Activated CD8-positive, alpha-beta memory T cell treated with anti-CD3 and anti-CD28 coated beads, Interleukin-2, amount 50 U/mL, for 48 hours (primary cell): ENCODE measurements around the gene BMF.

Experiments
- DNase-seq: peaks from one replicate; pipeline ENCODE4 v3.0.0-alpha.2; 2020

Gene BMF

DNA sequence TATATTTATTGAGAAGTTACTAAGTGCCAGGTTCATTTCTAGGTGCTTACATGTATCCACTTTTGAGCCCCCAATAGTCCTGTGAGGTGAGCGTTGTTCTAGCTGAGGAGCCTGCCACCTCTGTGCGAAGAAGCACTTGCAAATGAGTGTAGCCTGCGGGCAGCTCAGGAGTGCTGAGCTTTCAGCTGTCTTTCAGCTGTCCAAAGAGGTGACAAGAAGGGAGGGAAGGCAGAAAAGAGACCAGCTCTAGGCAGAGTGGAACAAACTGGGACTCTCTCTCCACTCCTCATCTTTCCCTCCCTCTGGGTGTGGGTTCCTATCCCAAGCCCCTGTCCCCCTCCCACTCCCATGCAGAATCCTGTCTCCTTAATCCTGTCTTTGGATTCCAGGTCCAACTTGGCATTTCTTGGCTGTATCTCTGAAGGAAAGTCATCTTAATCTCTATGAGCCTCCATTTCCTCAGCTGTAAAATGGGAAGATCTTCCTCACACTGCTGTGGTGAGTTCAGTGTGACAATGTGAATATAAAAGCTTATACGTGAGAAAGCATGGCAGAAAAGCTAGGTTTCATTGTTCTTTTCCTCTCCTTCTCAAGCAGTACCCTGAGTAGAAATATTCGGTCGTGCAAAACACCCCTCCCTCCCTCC, 63.0 kb downstream of the BMF start:
- DNase-seq = no peak

DNA sequence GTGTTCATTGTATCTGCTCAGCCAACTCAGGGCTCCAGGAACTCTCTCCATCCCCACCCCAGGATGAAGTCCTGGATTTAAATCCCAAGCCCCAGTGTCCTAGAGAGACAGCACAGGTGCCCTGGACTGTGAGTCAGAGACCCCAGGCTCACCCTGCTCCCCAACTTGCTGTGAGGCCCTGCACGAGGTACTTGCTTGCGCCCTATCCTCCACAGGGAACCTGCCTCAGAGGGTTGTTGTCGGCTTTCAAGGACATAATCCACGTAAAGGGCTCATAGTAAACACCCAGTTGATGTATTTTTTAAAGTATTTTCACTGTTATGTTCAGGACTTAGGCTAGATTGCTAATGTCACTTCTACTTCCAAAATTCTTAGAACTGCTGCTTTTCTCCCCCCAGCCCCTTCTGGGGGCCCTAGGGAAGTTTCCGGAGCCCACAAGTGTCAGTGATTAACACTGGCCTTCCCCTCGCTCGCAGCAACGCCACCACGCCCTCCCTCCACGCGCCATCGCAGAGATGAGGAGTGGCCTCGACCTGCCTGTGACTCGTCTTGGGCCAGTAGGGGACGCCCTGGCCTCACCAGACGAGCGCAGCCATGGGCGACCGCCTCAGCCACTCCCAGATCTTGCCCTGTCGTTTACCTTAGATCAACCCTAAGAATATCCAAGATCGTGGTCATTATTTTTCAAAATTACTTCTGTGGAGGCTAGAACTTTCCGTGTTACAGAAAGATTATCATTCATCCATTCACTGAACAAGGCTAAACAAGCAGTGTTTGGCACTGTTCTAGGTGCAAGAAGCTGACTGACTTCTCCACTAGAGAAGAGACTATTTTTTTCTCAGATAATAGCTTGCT, 63.7 kb downstream of the BMF start:
- DNase-seq = peak; percentile 90

DNA sequence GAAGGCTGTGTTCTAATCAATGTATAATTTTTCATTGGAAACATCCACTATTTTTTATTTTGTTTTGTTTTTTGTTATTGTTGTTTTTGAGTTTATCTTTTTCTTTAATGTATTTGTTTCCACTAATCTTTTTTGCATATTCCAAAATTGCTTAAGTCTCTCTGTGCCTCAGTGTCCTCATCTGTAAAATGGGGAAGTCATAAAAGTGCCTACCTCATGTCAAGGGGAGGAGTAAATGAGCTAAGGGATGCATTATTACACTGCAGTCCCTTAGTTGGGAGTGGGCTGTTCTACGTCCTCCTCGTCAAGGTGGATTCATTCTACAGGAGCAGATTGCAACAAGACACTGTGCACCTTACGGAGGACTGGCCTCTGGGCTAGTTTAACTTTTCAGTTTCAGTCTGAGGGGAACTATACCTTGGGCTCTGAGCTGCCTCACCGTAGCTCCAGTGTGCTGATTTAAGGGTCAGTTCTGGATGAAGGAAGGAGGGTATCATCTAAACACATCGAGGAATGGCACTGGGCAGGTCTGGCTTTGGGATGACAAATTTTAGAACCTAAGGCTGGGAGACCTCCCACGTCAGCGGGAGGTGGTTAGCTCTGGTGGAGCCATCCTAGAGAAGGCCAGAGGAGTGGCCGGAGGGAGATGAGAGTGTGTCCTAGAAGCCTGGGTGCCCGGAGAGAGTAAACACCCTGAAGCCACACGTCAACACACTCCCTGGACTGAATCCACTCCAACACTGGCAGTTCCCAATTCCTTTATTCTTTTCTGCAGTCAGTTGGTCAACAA, 64.6 kb downstream of the BMF start:
- DNase-seq = no peak

DNA sequence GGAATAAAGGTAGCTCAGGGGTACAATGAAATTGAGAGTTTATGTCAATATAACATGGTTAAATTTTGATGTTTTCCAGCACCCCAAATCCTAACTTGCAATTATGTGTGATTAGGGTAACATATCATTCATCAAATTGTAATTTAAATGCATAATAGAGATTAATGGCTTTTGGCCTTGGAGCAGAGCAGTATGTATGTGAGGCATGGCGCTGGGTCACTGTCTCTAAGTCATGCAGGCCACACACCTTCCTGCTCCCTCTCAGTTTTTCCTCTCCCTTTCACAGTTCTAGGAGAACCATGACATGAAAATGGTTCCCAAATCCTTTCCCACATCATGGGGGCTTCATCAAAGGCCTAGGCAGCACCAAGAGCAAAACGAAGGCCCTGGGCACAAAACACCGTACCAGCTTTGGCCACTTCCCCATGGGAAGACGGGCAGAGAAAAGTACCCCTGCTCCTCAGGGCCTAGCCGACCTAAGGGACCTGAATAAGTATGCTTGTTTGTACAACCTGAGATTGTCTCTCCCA, 65.8 kb downstream of the BMF start:
- DNase-seq = no peak

DNA sequence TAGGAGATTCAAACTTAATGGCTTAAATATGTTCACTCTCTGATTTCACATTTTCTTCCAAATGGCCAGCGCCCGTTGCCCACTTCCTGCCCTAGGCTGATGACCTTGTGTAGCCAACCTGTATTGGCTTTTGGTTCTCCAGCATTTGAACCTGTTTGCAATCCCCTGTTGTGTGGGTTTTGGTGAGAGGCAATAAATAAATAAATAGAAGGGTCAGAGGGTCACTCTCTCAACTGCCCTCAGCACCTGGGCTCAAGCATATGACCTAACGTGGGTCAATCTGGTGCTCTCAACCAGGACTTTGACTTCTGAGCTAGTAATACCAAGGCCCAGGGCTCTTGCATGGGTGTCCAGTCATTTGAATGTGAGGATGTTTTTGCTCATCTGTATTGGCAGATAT, 67.9 kb downstream of the BMF start:
- DNase-seq = no peak

DNA sequence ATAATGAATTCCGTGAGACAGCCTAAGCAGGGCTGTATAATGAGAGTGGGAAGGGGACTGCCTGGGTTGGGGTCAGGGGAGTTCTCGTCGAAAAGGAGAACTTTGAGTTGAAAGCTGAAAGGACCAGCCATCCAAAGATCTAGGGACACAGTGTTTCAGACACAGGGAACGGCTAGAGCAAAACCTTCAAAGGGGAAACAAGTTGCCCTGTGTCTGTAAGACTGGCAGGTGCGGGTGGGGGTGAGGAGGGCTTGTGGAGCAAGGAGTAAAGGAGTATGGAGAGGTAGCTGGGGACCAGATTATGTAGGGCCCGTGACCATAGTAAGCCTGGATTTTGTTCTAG, 68.4 kb downstream of the BMF start:
- no peak for DNase-seq

DNA sequence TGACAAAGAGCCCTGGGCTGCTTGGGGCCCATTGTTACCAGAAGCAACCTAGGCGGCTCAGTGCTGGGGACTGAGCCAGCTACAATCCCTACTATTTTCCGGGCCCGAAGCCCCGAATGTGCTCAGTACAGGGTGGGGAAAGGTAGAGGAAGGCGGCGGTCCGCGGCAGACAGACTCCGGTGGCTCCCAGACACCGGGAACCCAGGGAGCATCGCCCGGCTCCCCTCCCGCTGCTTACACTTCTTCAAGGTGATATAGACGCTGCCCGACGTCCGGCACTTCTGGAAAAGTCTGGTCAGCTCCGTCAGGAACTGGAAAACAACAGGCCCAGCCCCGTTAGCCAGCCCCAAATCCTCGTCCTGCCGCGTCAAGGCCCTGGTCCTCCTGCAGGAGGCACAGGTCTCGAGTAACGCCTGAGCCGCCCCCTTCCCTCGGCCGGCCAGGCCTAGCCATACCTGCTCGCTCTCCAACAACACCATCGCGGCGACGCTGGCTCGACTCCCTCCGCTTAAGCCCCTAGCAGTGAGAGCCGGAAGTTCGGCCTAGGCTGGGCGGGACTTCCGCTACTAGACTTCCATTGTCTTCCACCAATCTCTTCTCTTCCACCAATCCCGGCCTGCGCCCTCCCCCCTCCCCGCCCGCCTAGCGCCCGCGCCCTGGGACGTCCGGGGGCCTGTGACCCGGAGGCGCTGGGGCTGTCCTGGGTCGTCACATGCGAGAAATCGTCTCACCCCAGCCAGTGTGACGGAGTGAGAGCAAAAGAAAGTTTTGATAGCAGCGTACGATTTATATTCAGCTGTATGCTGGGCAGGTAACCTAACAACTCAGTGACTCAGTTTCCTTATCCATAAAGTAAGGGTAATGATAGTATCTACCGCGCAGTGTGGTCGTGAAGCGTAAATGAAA, 69.8 kb downstream of the BMF start, which contains the start of gene SRP14:
TSS of gene SRP14 (minus strand) at position 544 of the 906 bp plus-strand sequence. CDS start at position 479, 65 bp downstream.
- DNase-seq = peak; percentile 95

DNA sequence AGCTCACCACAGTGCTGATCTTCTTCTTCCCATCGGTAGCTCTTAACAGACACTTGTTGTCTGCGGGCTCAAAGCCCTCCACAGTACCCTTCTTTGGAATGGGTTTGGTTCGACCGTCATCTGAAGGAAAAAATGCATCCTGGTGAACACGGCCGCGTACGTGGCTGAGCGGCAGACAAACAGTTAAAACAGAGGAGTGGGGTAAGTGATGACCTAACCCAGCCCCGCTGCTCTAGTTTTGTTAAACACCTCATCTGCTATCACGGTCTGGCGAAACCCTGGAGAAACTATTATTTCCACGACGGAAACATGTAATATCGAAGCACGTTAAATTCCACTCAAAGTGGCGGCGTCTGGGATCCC, 70.4 kb downstream of the BMF start:
- DNase-seq = no peak
